GM06990 (cell line): Measurements from ENCODE around the gene AHCTF1.

Experiments
- DNase-seq: peaks from one replicate; pipeline ENCODE4 v3.0.0-alpha.2; 2011; ENCODE audit not compliant: insufficient read length; ENCODE audit errors: extremely low read depth
- H3K27me3 ChIP-seq: replicated peaks from 2 replicates; pipeline ENCODE4 v1.6.0; 2011; ENCODE audit warnings: low read length; ENCODE audit not compliant: control insufficient read depth, insufficient read depth
- H3K36me3 ChIP-seq: 2 replicates; pipeline ENCODE4 v1.5.1; 2011; ENCODE audit warnings: low read length; ENCODE audit not compliant: control insufficient read depth, insufficient read depth
- H3K4me3 ChIP-seq: replicated peaks from 2 replicates; pipeline ENCODE4 v1.5.1; 2011; ENCODE audit warnings: low read depth, mild to moderate bottlenecking, control low read depth, low read length
- CTCF ChIP-seq: IDR thresholded peaks from 2 replicates; pipeline ENCODE4 v1.5.1; 2011; ENCODE audit warnings: low read length, control low read depth, mild to moderate bottlenecking, inconsistent platforms; ENCODE audit not compliant: insufficient read depth, poor library complexity, severe bottlenecking

AHCTF1 gene

GRCh38 chr1:246794828-246795671 is 136.7 kb downstream of the AHCTF1 start:
- Histone ChIP-seq H3K4me3 (no peak overlapping the region), H3K27me3 (no peaks in the 10 kb centered on the region), H3K36me3 (no peaks in the 10 kb centered on the region)
- TF ChIP-seq CTCF: no peak
- no peak for DNase-seq

- H3K4me3 ChIP-seq: no peak overlapping the region
These were observed 137.5 kb downstream of the AHCTF1 start for GRCh38 chr1:246794048-246794827.

GRCh38 chr1:246793356-246793896 is 138.3 kb downstream of the AHCTF1 start:
- TF ChIP-seq CTCF: no peak
- H3K27me3 ChIP-seq: no peaks in the 10 kb centered on the region
- H3K36me3 ChIP-seq: no peaks in the 10 kb centered on the region
- DNase-seq: no peak
- H3K4me3 ChIP-seq: no peak overlapping the region

More at GRCh38 chr1:246794048-246794827, 137.5 kb downstream of the AHCTF1 start:
- H3K27me3 ChIP-seq: no peaks in the 10 kb centered on the region
- TF ChIP-seq CTCF: no peak
- no peak for DNase-seq
- H3K36me3 ChIP-seq: no peaks in the 10 kb centered on the region

GRCh38 chr1:246792603-246793002 is 139.1 kb downstream of the AHCTF1 start:
- no peak for DNase-seq
- Histone ChIP-seq H3K4me3 (no peak overlapping the region), H3K36me3 (no peaks in the 10 kb centered on the region), H3K27me3 (no peaks in the 10 kb centered on the region)
- TF ChIP-seq CTCF: no peak

GRCh38 chr1:246791303-246791918 is 140.3 kb downstream of the AHCTF1 start:
- Histone ChIP-seq H3K27me3 (no peaks in the 10 kb centered on the region), H3K4me3 (no peak overlapping the region), H3K36me3 (no peaks in the 10 kb centered on the region)
- DNase-seq: no peak
- no peak for TF ChIP-seq CTCF
